HepG2 (cell line): ENCODE measurements around the gene PJA2. TPM values are rescaled to one million over a fixed set of nuclear protein-coding genes. Genes with fewer than 3 reads are reported as not detected.
A peak's percentile ranks its signal among the peaks of the same experiment; 100 is the strongest.

Source experiments
- ATAC-seq: fragments of 200-7000 bp; cut with Tn5 transposase; 3 replicates; pipeline ENCODE4 v1.9.1; 2020; ENCODE audit warnings: mild to moderate bottlenecking, moderate library complexity
- BruUV-seq: library from RNA; stranded (reverse); fragments of 400-500 nt; replicated peaks from 2 replicates; lab custom pipeline; 2021; lab: Mats Ljungman, UMichigan
- CTCF ChIA-PET: fragments of 300-600 bp; formaldehyde crosslinking; extraction: SDS; loops from one replicate; lab custom pipeline; 2021; ENCODE audit warnings: low total read pairs, inconsistent platforms, low intra/inter-chr PET ratio; lab: Yijun Ruan, JAX
- POLR2A ChIA-PET: fragments of 350-600 bp; sonication (Branson Sonifier 250); formaldehyde crosslinking; loops from one replicate; lab custom pipeline; 2020; ENCODE audit warnings: antibody characterized with exemption, inconsistent platforms; lab: Yijun Ruan, JAX
- DNase-seq: peaks from one replicate; pipeline ENCODE4 v3.0.0-alpha.2; 2015; ENCODE audit warnings: low spot score
- FAIRE-seq: peaks from 3 replicates; lab custom pipeline; 2011; peaks lifted over from hg19 to GRCh38; lab: Jason Lieb, UNC
- H2AFZ ChIP-seq: one replicate; pipeline ENCODE4 v1.6.1; 2011; ENCODE audit warnings: low read length, inconsistent platforms
- H3K27ac ChIP-seq: fragments of 300-600 bp; 3 replicates; pipeline ENCODE4 v1.8.0; 2011; ENCODE audit warnings: mixed run types, mild to moderate bottlenecking, mixed read lengths, low read length, inconsistent platforms; ENCODE audit not compliant: insufficient read depth; ENCODE audit errors: extremely low read length
- H3K27me3 ChIP-seq, 2 experiments: fragments of 200-600 bp in 1 of 2; 2 replicates in 1 of 2; 3 replicates in 1 of 2; pipeline versions ENCODE4 v1.6.0 to v1.8.0; 2011; ENCODE audit warnings: low read length in 2 of 2, mild to moderate bottlenecking in 2 of 2, moderate library complexity in 2 of 2, inconsistent platforms in 1 of 2; ENCODE audit not compliant: insufficient read depth in 2 of 2, control insufficient read depth in 1 of 2
- H3K36me3 ChIP-seq, 2 experiments: fragments of 200-600 bp in 1 of 2; replicated peaks in 1 of 2; 2 replicates in 1 of 2; 3 replicates in 1 of 2; pipeline versions ENCODE4 v1.5.1 to v1.8.0; 2011; ENCODE audit warnings: low read length in 2 of 2, inconsistent platforms in 1 of 2; ENCODE audit not compliant: insufficient read depth in 2 of 2, control insufficient read depth in 1 of 2
- H3K4me1 ChIP-seq: 2 replicates; pipeline ENCODE4 v1.5.1; 2012; ENCODE audit warnings: low read length, inconsistent platforms; ENCODE audit not compliant: insufficient read depth
- H3K4me2 ChIP-seq: 2 replicates; pipeline ENCODE4 v1.6.0; 2011; ENCODE audit warnings: low read depth, low read length, inconsistent platforms
- H3K4me3 ChIP-seq, 3 experiments: fragments of 200-600 bp in 1 of 3; sonication (generic), shearing (Covaris generic) in 1 of 3; replicated peaks in 1 of 3; 2 replicates each; pipeline ENCODE4 v1.5.1; 2011 to 2016; ENCODE audit warnings: low read length in 3 of 3, inconsistent platforms in 2 of 3, low read depth in 2 of 3, mild to moderate bottlenecking in 2 of 3, control low read depth in 1 of 3, mixed read lengths in 1 of 3; ENCODE audit not compliant: insufficient read depth in 1 of 3
- H3K79me2 ChIP-seq: one replicate; pipeline ENCODE4 v1.6.1; 2011; ENCODE audit warnings: low read length, inconsistent platforms; ENCODE audit not compliant: insufficient read depth
- H3K9ac ChIP-seq: 2 replicates; pipeline ENCODE4 v1.6.0; 2011; ENCODE audit warnings: mild to moderate bottlenecking, low read depth, low read length, inconsistent platforms; ENCODE audit not compliant: insufficient read depth
- H3K9me3 ChIP-seq: 2 replicates; pipeline ENCODE4 v1.5.1; 2012; ENCODE audit warnings: mild to moderate bottlenecking, low read length
- H4K20me1 ChIP-seq: 2 replicates; pipeline ENCODE4 v1.6.0; 2011; ENCODE audit warnings: inconsistent platforms, mild to moderate bottlenecking, low read length, moderate library complexity; ENCODE audit not compliant: insufficient read depth
- ATF7 ChIP-seq, 2 experiments: fragments of 450-650 bp in 1 of 2; sonication (generic) in 1 of 2; formaldehyde crosslinking in 1 of 2; IDR thresholded peaks; 2 replicates each; pipeline versions ENCODE4 v1.4.0 to v1.6.1; 2016 to 2020; ENCODE audit warnings: antibody characterized with exemption in 1 of 2, mild to moderate bottlenecking in 1 of 2, missing genetic modification reagents in 1 of 2
- CREB1 ChIP-seq, 2 experiments: fragments of 450-650 bp in 1 of 2; IDR thresholded peaks; 2 replicates each; pipeline ENCODE4 v1.6.1; 2016 to 2017; ENCODE audit warnings: control low read depth in 1 of 2, mild to moderate bottlenecking in 1 of 2, missing compliant biosample characterization in 1 of 2, missing genetic modification characterization in 1 of 2
- KDM1A ChIP-seq: IDR thresholded peaks from 2 replicates; pipeline ENCODE4 v1.6.1; 2016; ENCODE audit warnings: missing compliant biosample characterization
- MAFK ChIP-seq, 2 experiments: IDR thresholded peaks in 1 of 2; conservative IDR thresholded peaks in 1 of 2; 2 replicates each; pipeline ENCODE4 v1.6.1; 2011; ENCODE audit warnings: improper control_type of control experiment in 2 of 2, low read length in 2 of 2
- SIN3B ChIP-seq: fragments of 150-350 bp; IDR thresholded peaks from 2 replicates; pipeline ENCODE4 v1.6.1; 2014; ENCODE audit warnings: low read length
- ZNF235 ChIP-seq: sonication (generic); formaldehyde crosslinking; IDR thresholded peaks from 2 replicates; pipeline ENCODE4 v1.8.1; 2023; ENCODE audit warnings: mild to moderate bottlenecking, missing genetic modification reagents, borderline replicate concordance
- ZNF460 ChIP-seq: sonication (generic); formaldehyde crosslinking; IDR thresholded peaks from 2 replicates; pipeline ENCODE4 v1.5.1; 2020; ENCODE audit warnings: missing genetic modification reagents, mild to moderate bottlenecking, borderline replicate concordance
- ZNF484 ChIP-seq: sonication (generic); formaldehyde crosslinking; IDR thresholded peaks from 2 replicates; pipeline ENCODE4 v1.5.1; 2020; ENCODE audit warnings: mild to moderate bottlenecking, low read depth, missing genetic modification reagents, borderline replicate concordance
- ZNF674 ChIP-seq: sonication (generic); formaldehyde crosslinking; IDR thresholded peaks from 2 replicates; pipeline ENCODE4 v1.5.0; 2020; ENCODE audit warnings: low read depth, mild to moderate bottlenecking, missing genetic modification reagents
- ZNF790 ChIP-seq: sonication (generic); formaldehyde crosslinking; IDR thresholded peaks from 2 replicates; pipeline ENCODE4 v1.8.0; 2022; ENCODE audit warnings: missing genetic modification reagents, mild to moderate bottlenecking, borderline replicate concordance
- WGBS: methylation state at CpG from one replicate; pipeline ENCODE4 v1.1.6; 2017; ENCODE audit warnings: low lambda C conversion rate; 5-methylcytosine and 5-hydroxymethylcytosine counted together
- in situ Hi-C: cut with HindIII; loops from 2 replicates; pipeline ENCODE4 v1.10.0; 2017; ENCODE audit warnings: low pct_unique_long_range_greater_than_20kb; ENCODE audit not compliant: extremely low pct_ligation_motif_present
- intact Hi-C: fragments of 100-400 bp; cut with micrococcal nuclease; formaldehyde crosslinking; loops from one replicate; pipeline ENCODE4 v1.10.0; 2022; ENCODE audit not compliant: unreplicated experiment
- polyA plus RNA-seq, 8 experiments: library from polyadenylated mRNA; depleted of rRNA in 3 of 8; stranded (reverse) in 7 of 8; unstranded in 1 of 8; fragments of >200 nt; fragmentation: Illumina TruSeq in 4 of 8; extraction: Trizol in 4 of 8; gene quantifications; 2 replicates each; pipeline versions ENCODE4 v1.2.1 to v1.2.3, GENCODE V29; 2011 to 2016; ENCODE audit warnings: low read depth in 4 of 8, missing spikeins in 1 of 8, mixed read lengths in 1 of 8; ENCODE audit not compliant: insufficient read depth in 1 of 8
- total RNA-seq, 5 experiments: library from RNA; depleted of rRNA; stranded (reverse); fragments of >200 nt; fragmentation: Illumina TruSeq; extraction: Trizol; gene quantifications; 2 replicates each; pipeline ENCODE4 v1.2.3, GENCODE V29; 2016; ENCODE audit warnings: low read depth in 1 of 5
- TF ChIP-seq, protein P1 (sequence below): sonication (generic); formaldehyde crosslinking; IDR thresholded peaks from 2 replicates; pipeline ENCODE4 v1.4.0; 2020; ENCODE audit warnings: mild to moderate bottlenecking, missing genetic modification reagents
- TF ChIP-seq, protein P2 (sequence below): sonication (generic); formaldehyde crosslinking; IDR thresholded peaks from 2 replicates; pipeline ENCODE4 v1.8.1; 2023; ENCODE audit warnings: mild to moderate bottlenecking, missing genetic modification reagents

The PJA2 gene
- total and polyA plus RNA-seq, 2 of the 13 experiments (the other 11 are each of a cell fraction or from before 2014, with no cell fraction given) = 39.4 to 41.4 TPM

DNA sequence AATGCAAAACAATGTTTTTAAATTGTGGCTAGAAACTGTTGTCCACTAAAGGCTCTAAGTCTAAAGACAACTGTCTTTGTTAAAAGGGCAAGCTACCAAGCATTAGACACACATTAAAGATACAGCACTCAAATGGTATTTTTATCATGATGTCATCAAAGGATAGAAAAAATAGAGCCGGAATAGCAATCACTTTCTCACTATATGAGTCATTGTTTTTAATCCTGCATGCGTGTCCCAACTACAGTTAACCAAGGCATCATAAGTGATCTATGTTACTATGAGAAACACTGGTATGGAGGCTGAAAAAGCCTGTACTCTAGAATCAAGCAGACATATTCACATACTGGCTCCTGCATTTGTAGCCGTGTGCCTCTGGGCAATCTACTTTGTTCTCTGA is 1.9 kb upstream of the PJA2 start:
- no TSS peak for BruUV-seq
- WGBS = 94% methylated on average over 3 of the region's 3 CpGs
- H4K20me1 ChIP-seq = peaks cover 20% of the 10 kb centered on the region; the same call in 1 of the 2 replicates
- TF ChIP-seq, protein P1, sequence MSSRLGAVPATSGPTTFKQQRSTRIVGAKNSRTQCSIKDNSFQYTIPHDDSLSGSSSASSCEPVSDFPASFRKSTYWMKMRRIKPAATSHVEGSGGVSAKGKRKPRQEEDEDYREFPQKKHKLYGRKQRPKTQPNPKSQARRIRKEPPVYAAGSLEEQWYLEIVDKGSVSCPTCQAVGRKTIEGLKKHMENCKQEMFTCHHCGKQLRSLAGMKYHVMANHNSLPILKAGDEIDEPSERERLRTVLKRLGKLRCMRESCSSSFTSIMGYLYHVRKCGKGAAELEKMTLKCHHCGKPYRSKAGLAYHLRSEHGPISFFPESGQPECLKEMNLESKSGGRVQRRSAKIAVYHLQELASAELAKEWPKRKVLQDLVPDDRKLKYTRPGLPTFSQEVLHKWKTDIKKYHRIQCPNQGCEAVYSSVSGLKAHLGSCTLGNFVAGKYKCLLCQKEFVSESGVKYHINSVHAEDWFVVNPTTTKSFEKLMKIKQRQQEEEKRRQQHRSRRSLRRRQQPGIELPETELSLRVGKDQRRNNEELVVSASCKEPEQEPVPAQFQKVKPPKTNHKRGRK = no peak
- TF ChIP-seq CREB1 (IDR thresholded peaks at IDR 0.05) = peak; percentile 69
- TF ChIP-seq CREB1 (CRISPR knock-in tag; IDR thresholded peaks at IDR 0.05) = no peak
- TF ChIP-seq ATF7 (IDR thresholded peaks at IDR 0.05) = peak; percentile 78
- TF ChIP-seq ATF7 (CRISPR knock-in tag; IDR thresholded peaks at IDR 0.05) = no peak
- peaks cover 13% of the 10 kb centered on the region; the same call in 1 of the 2 replicates for H3K9me3 ChIP-seq
- peaks cover 45% of the 10 kb centered on the region for H3K4me1 ChIP-seq
- H3K27ac ChIP-seq = no peak overlapping the region
- no peak overlapping the region for H3K9ac ChIP-seq
- no peak overlapping the region for H2AFZ ChIP-seq
- ATAC-seq (no peak), DNase-seq (no peak), FAIRE-seq (no peak)
- no peak overlapping the region; the same call in 1 of the 2 replicates for H3K4me2 ChIP-seq
- CTCF ChIA-PET = no interaction called here
- H3K79me2 ChIP-seq = peaks cover 30% of the 10 kb centered on the region
- in situ Hi-C loops = no loop called here
- H3K36me3 ChIP-seq = no peaks in the 10 kb centered on the region
- H3K4me3 ChIP-seq = no peak overlapping the region
- POLR2A ChIA-PET = no interaction called here
- H3K27me3 ChIP-seq = no peaks in the 10 kb centered on the region; a peak in 1 of 5 replicates
- intact Hi-C loops = loop anchor here (2.0 to 5.0 kb wide), 4 partner anchors 56 to 1029 kb away; partner anchors contain the start of genes FBXL17, FER and MAN2A1

DNA sequence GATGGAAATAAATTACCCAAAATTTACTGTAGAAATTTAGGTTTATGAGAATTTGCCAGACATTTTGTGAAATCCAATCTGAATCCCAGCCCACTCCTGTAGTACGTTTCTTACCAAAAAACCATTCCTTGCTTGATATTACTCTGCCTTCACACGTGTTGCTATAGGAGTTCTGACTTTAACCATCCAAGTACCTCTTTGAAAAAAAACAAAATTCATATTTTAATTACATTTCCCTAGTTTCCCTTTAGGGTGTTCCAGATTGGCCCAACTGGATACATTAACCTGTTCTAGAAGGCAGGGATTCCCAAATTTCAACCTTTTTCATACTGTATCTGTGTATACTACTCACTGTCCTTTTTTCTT is 1.4 kb upstream of the PJA2 start:
- Histone ChIP-seq H3K27ac (peak overlapping the region; percentile 98), H3K27me3 (no peaks in the 10 kb centered on the region; a peak in 1 of 5 replicates), H2AFZ (peak overlapping the region; percentile 90), H3K4me2 (peak overlapping the region; percentile 84), H3K79me2 (peaks cover 35% of the 10 kb centered on the region), H3K9me3 (peaks cover 11% of the 10 kb centered on the region; the same call in 1 of the 2 replicates), H4K20me1 (peaks cover 24% of the 10 kb centered on the region; the same call in 1 of the 2 replicates), H3K9ac (peak overlapping the region; percentile 92), H3K4me1 (peaks cover 50% of the 10 kb centered on the region), H3K36me3 (no peaks in the 10 kb centered on the region), H3K4me3 (peak overlapping the region; percentile 68 to 92 (median 73))
- ChIA-PET CTCF (no interaction called here), POLR2A (no interaction called here)
- ATAC-seq = no peak
- in situ Hi-C loops = no loop called here
- TF ChIP-seq ZNF790 (CRISPR knock-in tag) = no peak
- no peak for TF ChIP-seq ZNF460 (CRISPR knock-in tag)
- no peak for TF ChIP-seq ZNF235 (CRISPR knock-in tag)
- TF ChIP-seq, protein P2, sequence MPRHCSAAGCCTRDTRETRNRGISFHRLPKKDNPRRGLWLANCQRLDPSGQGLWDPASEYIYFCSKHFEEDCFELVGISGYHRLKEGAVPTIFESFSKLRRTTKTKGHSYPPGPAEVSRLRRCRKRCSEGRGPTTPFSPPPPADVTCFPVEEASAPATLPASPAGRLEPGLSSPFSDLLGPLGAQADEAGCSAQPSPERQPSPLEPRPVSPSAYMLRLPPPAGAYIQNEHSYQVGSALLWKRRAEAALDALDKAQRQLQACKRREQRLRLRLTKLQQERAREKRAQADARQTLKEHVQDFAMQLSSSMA (CRISPR knock-in tag) = no peak
- TF ChIP-seq MAFK (conservative IDR thresholded peaks at IDR 0.05 in 1 of 2, IDR thresholded peaks at IDR 0.05 in 1 of 2; ENCODE audit: low read length in 2 of 2) = no peak
- no peak for TF ChIP-seq KDM1A (CRISPR knock-in tag)
- no peak for TF ChIP-seq ZNF484 (CRISPR knock-in tag)
- TF ChIP-seq, protein P1 = no peak
- no peak for TF ChIP-seq ZNF674
- no peak for TF ChIP-seq SIN3B
- intact Hi-C loops = loop anchor here (2.0 to 5.0 kb wide), 4 partner anchors 56 to 1029 kb away; partner anchors contain the start of genes FBXL17, FER and MAN2A1
- WGBS = 55% methylated on average over 2 of the region's 2 CpGs
- no peak for DNase-seq
- no peak for FAIRE-seq
- BruUV-seq = no TSS peak
